Activated CD4-positive, alpha-beta T cell treated with anti-CD3 and anti-CD28 coated beads, Interleukin-2, amount 50 U/mL, for 4 hours (primary cell): ENCODE measurements around the gene HLCS.

Source experiments
- DNase-seq, 2 experiments: peaks; one replicate each; pipeline ENCODE4 v3.0.0-alpha.2; 2020

HLCS gene

DNA sequence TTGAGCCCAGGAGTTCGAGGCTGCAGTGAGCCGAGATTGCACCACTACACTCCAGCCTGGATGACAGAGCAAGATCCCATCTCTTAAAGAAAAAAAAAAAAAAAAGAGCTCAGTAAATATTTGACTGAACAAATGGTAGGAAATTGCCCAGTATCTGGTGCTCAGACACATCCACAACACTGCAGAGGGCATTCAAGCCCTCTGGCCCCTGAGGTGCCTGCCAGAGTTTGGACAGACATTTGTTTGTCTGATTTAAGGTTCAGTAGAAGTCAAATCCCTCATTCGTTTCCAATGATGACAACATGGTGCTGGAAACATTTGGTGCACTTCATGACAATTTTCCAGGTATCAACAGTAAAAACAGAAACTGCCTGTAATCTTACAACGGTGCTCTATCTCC, 86.6 kb downstream of the HLCS start:
- no peak for DNase-seq

GRCh38 chr21:36877741-36878140, 88.7 kb downstream of the HLCS start:
- no peak for DNase-seq

DNA sequence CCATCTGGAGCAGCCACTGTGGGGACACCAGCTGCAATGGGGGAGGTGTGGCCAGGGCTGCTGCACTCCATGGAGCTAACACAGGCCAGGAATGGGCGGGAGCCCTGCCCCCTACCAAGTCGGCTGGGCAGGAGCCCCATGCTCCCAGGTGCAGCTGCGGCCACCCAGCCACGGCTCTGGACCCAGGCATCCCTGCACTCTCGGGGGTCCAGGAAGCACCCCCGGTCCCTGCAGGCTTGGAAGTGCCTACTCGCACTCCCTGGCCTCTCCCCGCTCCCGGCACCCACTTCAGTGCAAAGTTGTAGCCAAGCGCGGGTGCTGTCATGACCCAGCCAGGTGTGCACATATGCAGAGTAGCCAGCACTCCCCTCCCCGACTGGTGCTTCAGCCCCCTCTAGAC, 91.8 kb downstream of the HLCS start:
- no peak for DNase-seq

- no peak for DNase-seq
Measured at GRCh38 chr21:36873513-36873912, 93.0 kb downstream of the HLCS start.

DNA sequence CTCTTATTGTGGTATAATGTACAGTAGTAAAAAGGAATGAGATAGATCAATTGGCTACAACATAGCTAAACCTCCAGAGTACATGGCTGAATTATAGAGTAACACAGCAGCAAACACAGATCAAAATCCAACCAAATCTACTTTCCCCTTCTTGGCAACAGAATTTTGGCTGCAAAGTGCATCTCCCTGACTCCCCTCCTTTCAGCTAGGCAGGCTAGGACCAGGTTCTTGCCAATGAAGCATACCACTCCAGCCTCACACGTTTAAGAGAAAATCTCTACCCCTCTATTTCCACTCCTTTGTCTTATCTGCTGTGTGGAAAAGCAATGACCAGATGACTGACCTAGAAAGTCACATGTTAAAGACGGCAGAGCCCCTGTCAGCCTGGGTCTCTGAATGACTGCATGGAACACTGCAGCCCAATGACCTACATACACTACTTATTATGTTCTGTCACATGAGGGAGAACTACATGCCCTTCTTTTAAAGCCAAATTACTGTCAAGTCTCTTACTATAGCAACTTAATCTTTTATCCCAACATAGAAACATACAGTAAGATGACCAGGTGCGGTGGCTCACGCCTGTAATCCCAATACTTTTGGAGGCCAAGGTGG, 99.1 kb downstream of the HLCS start:
- no peak for DNase-seq

GRCh38 chr21:36866419-36866818, 100.0 kb downstream of the HLCS start:
- no peak for DNase-seq

DNA sequence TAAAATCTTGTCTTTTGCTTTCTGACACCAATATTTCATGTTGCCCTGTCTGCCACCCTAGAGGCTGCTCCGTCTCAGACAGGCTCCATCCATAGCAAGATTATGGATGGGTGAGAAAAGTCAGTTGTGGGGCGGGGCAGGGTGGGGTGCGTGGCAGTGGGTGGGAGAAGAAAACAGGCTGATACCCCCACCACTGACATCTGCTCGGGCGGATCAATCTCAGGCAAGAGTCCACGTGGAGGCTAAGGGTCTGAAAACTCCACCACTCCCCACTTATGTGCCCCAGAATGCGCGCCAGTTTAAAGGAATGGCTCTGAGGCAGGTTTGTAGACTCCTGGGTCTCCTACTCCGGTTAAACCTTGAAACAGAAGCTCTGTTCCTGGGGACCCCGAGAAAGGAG, 101.5 kb downstream of the HLCS start:
- DNase-seq = no peak

DNA sequence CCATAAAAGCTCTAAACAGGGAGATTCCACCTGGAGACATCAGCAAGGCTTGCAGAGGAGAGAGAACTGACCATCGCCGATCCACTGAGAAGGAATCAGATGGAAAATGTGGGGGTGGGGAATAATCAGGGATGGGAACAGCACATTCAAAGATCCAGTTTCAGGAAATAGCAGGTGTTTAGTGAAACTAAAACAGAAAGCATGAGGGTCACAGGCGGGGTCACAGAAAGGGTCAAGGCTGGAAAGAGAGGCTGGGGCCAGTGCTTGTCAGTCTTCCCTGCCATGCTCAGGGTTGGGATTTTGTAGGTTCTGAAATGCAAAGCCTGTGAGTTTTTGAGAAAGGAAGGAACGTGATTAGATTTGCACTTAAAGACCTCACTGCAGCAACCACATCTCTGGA, 103.2 kb downstream of the HLCS start:
- DNase-seq = no peak

GRCh38 chr21:36861595-36862323, 104.7 kb downstream of the HLCS start:
- DNase-seq = no peak

- DNase-seq = no peak
Measured at GRCh38 chr21:36860736-36861594, 105.5 kb downstream of the HLCS start.

- no peak for DNase-seq
Measured at GRCh38 chr21:36859744-36860501, 106.5 kb downstream of the HLCS start.

GRCh38 chr21:36858320-36858957, 108.0 kb downstream of the HLCS start:
- no peak for DNase-seq

DNA sequence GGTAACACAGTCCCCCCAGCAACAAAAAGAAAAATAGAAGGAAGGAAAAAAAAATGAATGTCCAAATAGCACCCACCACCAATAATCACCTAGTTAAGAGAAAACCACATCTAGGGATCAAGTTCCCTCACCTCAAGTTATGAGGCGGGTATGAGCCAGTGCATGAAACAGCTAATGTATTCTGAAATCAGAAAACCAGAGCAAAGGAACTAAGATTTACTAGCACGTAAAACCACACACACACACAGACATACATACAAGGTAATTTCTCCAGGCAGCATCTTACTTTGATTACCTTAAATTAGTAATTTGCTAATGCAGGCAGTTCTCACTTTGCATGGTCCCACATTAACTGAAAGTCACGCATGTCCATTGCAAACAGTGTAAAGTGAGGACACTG, 109.8 kb downstream of the HLCS start:
- no peak for DNase-seq

- no peak for DNase-seq
Measured at GRCh38 chr21:36854391-36854790, 112.1 kb downstream of the HLCS start.

- DNase-seq = no peak
Measured at GRCh38 chr21:36852864-36853263, 113.6 kb downstream of the HLCS start.

- DNase-seq = no peak
Measured at GRCh38 chr21:36852293-36852692, 114.2 kb downstream of the HLCS start.

GRCh38 chr21:36851121-36851520, 115.3 kb downstream of the HLCS start:
- no peak for DNase-seq

DNA sequence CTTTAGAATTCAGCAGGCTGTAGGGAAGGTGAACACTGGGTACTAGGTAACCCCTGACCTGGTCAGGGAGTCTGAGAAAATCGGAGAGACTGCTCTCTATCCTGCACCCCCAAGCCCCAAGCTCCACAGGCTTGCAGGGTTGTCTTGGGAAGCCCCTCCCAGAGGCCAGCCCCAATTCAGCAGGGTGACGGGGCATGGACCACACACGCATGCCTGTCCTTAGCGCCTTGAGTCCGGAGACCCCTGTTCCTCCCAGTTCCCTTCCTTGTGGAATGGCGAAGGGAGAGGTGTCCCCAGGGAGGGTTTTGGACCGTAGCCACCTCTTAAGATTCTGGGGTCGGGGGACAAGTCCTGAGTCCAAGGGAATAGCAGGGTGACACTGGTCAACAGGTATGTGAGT, 116.1 kb downstream of the HLCS start:
- DNase-seq = no peak

DNA sequence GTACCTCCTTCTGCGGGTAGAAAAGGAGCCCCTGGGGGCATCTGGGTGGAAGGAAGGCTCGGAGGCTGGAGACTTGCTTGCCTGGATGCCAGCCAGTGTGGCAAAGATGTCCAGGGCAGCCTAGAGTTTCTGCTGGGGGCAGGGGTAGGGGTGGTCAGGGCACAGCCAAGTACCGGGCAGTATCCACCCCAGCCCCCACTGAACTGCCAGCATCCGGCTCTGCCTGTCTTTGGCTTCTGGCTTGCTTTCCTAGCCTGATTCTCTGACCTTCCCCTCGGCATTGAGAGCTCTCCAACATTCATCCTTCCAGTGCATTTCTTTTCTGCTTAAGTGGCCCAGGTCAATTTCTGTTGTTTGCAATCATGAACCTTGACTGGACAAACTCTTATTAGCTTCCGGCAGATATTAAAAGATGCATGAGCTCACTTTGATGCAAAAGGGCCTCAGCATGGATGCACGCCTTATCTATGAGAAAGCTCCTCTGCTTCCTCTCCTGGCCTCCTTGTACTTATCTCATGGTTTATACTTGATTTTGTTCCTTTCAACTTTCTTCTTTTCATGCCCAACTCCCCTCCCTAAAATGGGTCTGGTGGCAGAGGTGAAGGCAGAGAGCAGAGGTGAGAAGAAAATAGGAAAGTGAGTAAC, 116.9 kb downstream of the HLCS start:
- DNase-seq = no peak

DNA sequence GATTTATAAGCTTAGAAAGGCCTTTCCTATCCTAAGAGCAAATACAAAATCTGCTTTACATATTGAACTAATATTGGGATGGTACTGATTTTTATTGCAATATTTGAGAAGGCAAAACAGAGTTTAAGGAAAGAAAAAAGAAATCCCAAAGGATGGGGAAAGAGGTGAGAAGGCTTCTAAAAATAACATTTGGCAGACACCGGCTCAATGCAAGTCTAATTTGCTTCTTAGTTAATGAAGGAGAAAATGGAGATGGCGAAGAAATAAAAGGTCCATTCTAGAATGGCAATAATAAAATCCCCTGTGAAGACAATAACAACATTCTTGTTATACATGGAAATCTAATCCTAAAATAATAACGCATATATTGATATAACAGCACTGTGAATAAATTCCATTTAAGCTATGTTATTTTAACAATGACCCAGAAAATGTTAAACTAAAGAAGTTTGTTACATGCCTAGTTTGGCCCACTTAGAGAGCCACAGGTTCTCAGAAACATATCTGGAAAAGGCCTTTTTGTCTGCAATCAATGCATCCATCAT, 117.7 kb downstream of the HLCS start:
- no peak for DNase-seq

DNA sequence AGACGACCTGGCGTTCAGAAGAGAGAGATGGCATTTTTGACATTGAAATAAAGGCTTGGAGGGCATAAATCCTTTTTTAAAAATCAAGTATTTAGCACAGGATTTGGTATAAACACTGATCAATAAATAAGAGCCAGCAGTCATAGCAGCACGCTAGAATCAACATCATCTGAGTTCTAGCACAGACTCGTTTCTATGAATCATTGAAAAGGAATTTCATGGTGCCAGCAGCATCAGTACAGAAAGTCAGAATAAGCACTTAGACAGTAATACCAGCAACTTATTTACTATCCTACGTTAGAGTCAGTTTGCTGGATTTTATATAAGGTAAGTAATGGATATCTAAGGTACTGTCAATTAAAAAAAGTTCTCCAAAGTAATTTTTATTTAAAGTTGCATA, 119.3 kb downstream of the HLCS start:
- DNase-seq = no peak

- DNase-seq = no peak
Measured at GRCh38 chr21:36846631-36847030, 119.8 kb downstream of the HLCS start.
